Activated naive CD8-positive, alpha-beta T cell treated with anti-CD3 and anti-CD28 coated beads, Interleukin-2, amount 50 U/mL, for 16 hours (primary cell): ENCODE measurements around the gene SAMD9L.
"Not testable (repeated sequence)": the region's sequence is repeated elsewhere in the genome, so short reads cannot be mapped to it uniquely, and the experiment has no call there.

ENCODE experiments used
- DNase-seq: peaks from one replicate; pipeline ENCODE4 v3.0.0-alpha.2; 2020; ENCODE audit warnings: low read depth, low spot score

Gene SAMD9L

GRCh38 chr7:93146036-93146435 lies 2.1 kb downstream of the SAMD9L start:
- DNase-seq, result no peak

- no peak for DNase-seq
These were observed 2.8 kb downstream of the SAMD9L start for GRCh38 chr7:93145354-93145753.

- no peak for DNase-seq
These were observed 6.1 kb downstream of the SAMD9L start for GRCh38 chr7:93142127-93142526.

GRCh38 chr7:93140582-93141191 lies 7.5 kb downstream of the SAMD9L start:
- no peak for DNase-seq

- no peak for DNase-seq
These were observed 9.6 kb downstream of the SAMD9L start for GRCh38 chr7:93138576-93138975.

- no peak for DNase-seq
These were observed 15.2 kb downstream of the SAMD9L start for GRCh38 chr7:93133005-93133404.

GRCh38 chr7:93132216-93132615 lies 16.0 kb downstream of the SAMD9L start:
- DNase-seq, result no peak

- DNase-seq, result not testable (repeated sequence)
These were observed 21.2 kb downstream of the SAMD9L start for GRCh38 chr7:93126954-93127353.

- DNase-seq, result not testable (repeated sequence)
These were observed 24.7 kb downstream of the SAMD9L start for GRCh38 chr7:93123532-93123931.

GRCh38 chr7:93120592-93121549 lies 27.3 kb downstream of the SAMD9L start:
- no peak for DNase-seq

GRCh38 chr7:93119191-93119905 lies 28.8 kb downstream of the SAMD9L start:
- no peak for DNase-seq

- peak; percentile 6 for DNase-seq
These were observed 30.2 kb downstream of the SAMD9L start, which contains the start of gene SAMD9 for GRCh38 chr7:93117852-93118530. Gene SAMD9, minus strand, starts transcription at chr7:93117979. Its CDS starts 11,882 bp downstream, at chr7:93106097.

GRCh38 chr7:93117327-93117726 lies 30.9 kb downstream of the SAMD9L start:
- DNase-seq, result no peak

- DNase-seq, result no peak
These were observed 32.4 kb downstream of the SAMD9L start for GRCh38 chr7:93115796-93116195.

- DNase-seq, result no peak
These were observed 40.2 kb downstream of the SAMD9L start for GRCh38 chr7:93108003-93108402.

- DNase-seq, result no peak
These were observed 50.8 kb downstream of the SAMD9L start for GRCh38 chr7:93097388-93097787.

GRCh38 chr7:93092757-93093370 lies 55.3 kb downstream of the SAMD9L start:
- no peak for DNase-seq
